ENCODE data around the gene PEX11B.

Gene PEX11B, protein sequence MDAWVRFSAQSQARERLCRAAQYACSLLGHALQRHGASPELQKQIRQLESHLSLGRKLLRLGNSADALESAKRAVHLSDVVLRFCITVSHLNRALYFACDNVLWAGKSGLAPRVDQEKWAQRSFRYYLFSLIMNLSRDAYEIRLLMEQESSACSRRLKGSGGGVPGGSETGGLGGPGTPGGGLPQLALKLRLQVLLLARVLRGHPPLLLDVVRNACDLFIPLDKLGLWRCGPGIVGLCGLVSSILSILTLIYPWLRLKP

DNA sequence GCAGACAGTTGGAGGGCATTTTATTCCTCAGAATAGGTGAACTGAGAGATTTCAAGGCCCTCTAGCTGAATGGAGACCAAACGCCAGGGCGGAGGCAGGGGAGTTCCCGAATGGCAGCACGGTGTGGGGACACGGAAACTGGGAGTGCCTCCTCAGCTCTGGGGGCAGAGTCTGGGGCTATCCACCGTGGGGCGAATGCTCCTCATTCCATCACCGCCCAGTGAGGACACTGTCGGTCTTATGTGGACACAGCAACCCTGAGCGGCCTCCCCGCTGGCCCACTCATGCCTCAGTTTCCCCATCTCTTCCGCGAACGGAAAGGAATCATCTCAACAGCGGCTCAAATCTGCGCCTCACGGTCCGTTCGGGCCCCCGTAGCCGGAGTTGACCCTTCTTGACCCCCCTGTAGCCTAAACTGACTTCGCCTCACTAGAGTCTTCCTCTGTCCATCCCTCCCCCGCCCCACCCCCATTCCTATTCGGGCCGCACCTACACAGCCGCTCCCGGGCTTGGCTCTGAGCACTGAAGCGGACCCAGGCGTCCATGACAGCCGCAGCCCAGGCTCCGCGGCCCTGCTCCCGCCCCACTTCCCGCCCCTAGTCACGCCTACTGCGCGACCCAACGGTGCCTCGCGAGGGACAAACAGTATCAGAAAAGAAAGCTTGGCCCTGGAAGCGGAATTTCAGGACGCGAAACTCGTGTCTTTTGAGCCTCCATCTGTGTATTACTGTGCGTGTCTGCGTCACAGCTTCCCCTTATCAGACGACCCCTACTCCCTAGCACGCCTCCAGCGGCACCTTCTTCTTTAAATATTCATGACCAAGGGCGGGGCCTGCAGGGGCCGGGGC lies at the start of gene PEX11B:
Gene PEX11B, minus strand, starts transcription at position 574 of the 848 bp plus-strand sequence. Its CDS starts 29 bp downstream, at position 545.
- Histone ChIP-seq H3K27ac (ENCODE audit: extremely low read depth, low read depth, low read length) (peak within 1 kb of the TSS; percentile 28; the same call in 1 of the 2 replicates), H3K4me1 (ENCODE audit: control insufficient read depth, insufficient read depth, low read length) (peaks cover 3% of the 10 kb centered on the region; the same call in 1 of the 2 replicates), H3K36me3 (ENCODE audit: control insufficient read depth in 2 of 2, insufficient read depth in 1 of 2, low read length in 2 of 2) (peaks cover 5 to 42% of the 10 kb centered on the region in 2 experiments; a peak in 2 of 3 replicates), H3K4me3 (ENCODE audit: low read depth, low read length) (peak within 1 kb of the TSS; percentile 76), H3K9me3 (ENCODE audit: control insufficient read depth, insufficient read depth, low read depth, low read length) (no peaks in the 10 kb centered on the region)
- ChIA-PET POLR2A (interaction anchor here (0.5 to 1.8 kb wide), 5 partner anchors 9 to 61 kb away, joined by 3 to 15 read pairs (median 4); partner anchors contain the start of genes LIX1L and RBM8A), CTCF (interaction anchor here (1.0 to 1.4 kb wide), 4 partner anchors 9 to 94 kb away, joined by 3 to 6 read pairs (median 4); partner anchors contain the start of gene ITGA10)
- TF ChIP-seq, protein P1, sequence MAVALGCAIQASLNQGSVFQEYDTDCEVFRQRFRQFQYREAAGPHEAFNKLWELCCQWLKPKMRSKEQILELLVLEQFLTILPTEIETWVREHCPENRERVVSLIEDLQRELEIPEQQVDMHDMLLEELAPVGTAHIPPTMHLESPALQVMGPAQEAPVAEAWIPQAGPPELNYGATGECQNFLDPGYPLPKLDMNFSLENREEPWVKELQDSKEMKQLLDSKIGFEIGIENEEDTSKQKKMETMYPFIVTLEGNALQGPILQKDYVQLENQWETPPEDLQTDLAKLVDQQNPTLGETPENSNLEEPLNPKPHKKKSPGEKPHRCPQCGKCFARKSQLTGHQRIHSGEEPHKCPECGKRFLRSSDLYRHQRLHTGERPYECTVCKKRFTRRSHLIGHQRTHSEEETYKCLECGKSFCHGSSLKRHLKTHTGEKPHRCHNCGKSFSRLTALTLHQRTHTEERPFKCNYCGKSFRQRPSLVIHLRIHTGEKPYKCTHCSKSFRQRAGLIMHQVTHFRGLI (tag by site-specific recombination; IDR thresholded peaks at IDR 0.05) = peak; percentile 35; the same call in 1 of the 2 replicates
- 0 out of 2 replicates have a peak, but pooled peaks have one; percentile 31 for TF ChIP-seq GLI4 (tag by site-specific recombination; IDR thresholded peaks at IDR 0.05)
- TF ChIP-seq BCL11B (tag by site-specific recombination; IDR thresholded peaks at IDR 0.05; ENCODE audit: low read depth) = no peak
- peak; percentile 87 for TF ChIP-seq SP2 (tag by site-specific recombination; IDR thresholded peaks at IDR 0.05)
- TF ChIP-seq ZEB2 (tag by site-specific recombination; IDR thresholded peaks at IDR 0.05) = 0 out of 2 replicates have a peak, but pooled peaks have one; percentile 33
- TF ChIP-seq, protein P2, sequence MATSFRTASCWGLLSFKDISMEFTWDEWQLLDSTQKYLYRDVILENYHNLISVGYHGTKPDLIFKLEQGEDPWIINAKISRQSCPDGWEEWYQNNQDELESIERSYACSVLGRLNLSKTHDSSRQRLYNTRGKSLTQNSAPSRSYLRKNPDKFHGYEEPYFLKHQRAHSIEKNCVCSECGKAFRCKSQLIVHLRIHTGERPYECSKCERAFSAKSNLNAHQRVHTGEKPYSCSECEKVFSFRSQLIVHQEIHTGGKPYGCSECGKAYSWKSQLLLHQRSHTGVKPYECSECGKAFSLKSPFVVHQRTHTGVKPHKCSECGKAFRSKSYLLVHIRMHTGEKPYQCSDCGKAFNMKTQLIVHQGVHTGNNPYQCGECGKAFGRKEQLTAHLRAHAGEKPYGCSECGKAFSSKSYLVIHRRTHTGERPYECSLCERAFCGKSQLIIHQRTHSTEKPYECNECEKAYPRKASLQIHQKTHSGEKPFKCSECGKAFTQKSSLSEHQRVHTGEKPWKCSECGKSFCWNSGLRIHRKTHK (tag by site-specific recombination; IDR thresholded peaks at IDR 0.05) = no peak
- no peak for TF ChIP-seq ZNF24 (tag by site-specific recombination; IDR thresholded peaks at IDR 0.05)
- no peak for TF ChIP-seq RBAK (tag by site-specific recombination; IDR thresholded peaks at IDR 0.05)
- no peak for TF ChIP-seq ZNF623 (tag by site-specific recombination; IDR thresholded peaks at IDR 0.05)
- TF ChIP-seq ZBTB48 (tag by site-specific recombination; IDR thresholded peaks at IDR 0.05) = peak; percentile 91
- no peak for TF ChIP-seq HOXA7 (CRISPR knock-in tag; IDR thresholded peaks at IDR 0.05; ENCODE audit: borderline replicate concordance)
- no peak for TF ChIP-seq ZNF248 (tag by site-specific recombination; IDR thresholded peaks at IDR 0.05)
- peak; percentile 50; the same call in 1 of the 2 replicates for TF ChIP-seq KLF1 (tag by site-specific recombination; IDR thresholded peaks at IDR 0.05)
- peak; percentile 97 for TF ChIP-seq ZBTB20 (tag by site-specific recombination; IDR thresholded peaks at IDR 0.05)
- TF ChIP-seq, protein P3, sequence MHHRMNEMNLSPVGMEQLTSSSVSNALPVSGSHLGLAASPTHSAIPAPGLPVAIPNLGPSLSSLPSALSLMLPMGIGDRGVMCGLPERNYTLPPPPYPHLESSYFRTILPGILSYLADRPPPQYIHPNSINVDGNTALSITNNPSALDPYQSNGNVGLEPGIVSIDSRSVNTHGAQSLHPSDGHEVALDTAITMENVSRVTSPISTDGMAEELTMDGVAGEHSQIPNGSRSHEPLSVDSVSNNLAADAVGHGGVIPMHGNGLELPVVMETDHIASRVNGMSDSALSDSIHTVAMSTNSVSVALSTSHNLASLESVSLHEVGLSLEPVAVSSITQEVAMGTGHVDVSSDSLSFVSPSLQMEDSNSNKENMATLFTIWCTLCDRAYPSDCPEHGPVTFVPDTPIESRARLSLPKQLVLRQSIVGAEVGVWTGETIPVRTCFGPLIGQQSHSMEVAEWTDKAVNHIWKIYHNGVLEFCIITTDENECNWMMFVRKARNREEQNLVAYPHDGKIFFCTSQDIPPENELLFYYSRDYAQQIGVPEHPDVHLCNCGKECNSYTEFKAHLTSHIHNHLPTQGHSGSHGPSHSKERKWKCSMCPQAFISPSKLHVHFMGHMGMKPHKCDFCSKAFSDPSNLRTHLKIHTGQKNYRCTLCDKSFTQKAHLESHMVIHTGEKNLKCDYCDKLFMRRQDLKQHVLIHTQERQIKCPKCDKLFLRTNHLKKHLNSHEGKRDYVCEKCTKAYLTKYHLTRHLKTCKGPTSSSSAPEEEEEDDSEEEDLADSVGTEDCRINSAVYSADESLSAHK (tag by site-specific recombination; IDR thresholded peaks at IDR 0.05) = 0 out of 2 replicates have a peak, but pooled peaks have one; percentile 36
- TF ChIP-seq ZNF391 (tag by site-specific recombination; IDR thresholded peaks at IDR 0.05; ENCODE audit: borderline replicate concordance, low read depth) = no peak
- no peak for TF ChIP-seq ZNF37A (tag by site-specific recombination; IDR thresholded peaks at IDR 0.05)
- peak; percentile 94 for TF ChIP-seq KLF9 (tag by site-specific recombination; IDR thresholded peaks at IDR 0.05; ENCODE audit: low read depth)
- TF ChIP-seq, protein P4, sequence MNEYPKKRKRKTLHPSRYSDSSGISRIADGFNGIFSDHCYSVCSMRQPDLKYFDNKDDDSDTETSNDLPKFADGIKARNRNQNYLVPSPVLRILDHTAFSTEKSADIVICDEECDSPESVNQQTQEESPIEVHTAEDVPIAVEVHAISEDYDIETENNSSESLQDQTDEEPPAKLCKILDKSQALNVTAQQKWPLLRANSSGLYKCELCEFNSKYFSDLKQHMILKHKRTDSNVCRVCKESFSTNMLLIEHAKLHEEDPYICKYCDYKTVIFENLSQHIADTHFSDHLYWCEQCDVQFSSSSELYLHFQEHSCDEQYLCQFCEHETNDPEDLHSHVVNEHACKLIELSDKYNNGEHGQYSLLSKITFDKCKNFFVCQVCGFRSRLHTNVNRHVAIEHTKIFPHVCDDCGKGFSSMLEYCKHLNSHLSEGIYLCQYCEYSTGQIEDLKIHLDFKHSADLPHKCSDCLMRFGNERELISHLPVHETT (tag by site-specific recombination; IDR thresholded peaks at IDR 0.05) = 0 out of 2 replicates have a peak, but pooled peaks have one; percentile 65
- peak; percentile 66; the same call in 1 of the 2 replicates for TF ChIP-seq KLF16 (tag by site-specific recombination; IDR thresholded peaks at IDR 0.05)
- 0 out of 2 replicates have a peak, but pooled peaks have one; percentile 26 for TF ChIP-seq ZFP69B (tag by site-specific recombination; IDR thresholded peaks at IDR 0.05)
- TF ChIP-seq ZNF610 (tag by site-specific recombination; IDR thresholded peaks at IDR 0.05; ENCODE audit: borderline replicate concordance) = 0 out of 2 replicates have a peak, but pooled peaks have one; percentile 48
- TF ChIP-seq ZNF112 (tag by site-specific recombination; IDR thresholded peaks at IDR 0.05) = no peak
- no peak for TF ChIP-seq ZBTB8A (tag by site-specific recombination; IDR thresholded peaks at IDR 0.05)
- peak; percentile 82; the same call in 1 of the 2 replicates for TF ChIP-seq ZNF501 (tag by site-specific recombination; IDR thresholded peaks at IDR 0.05)
- TF ChIP-seq ZBTB17 (tag by site-specific recombination; IDR thresholded peaks at IDR 0.05) = 0 out of 2 replicates have a peak, but pooled peaks have one; percentile 17
- TF ChIP-seq ZNF341 (tag by site-specific recombination; IDR thresholded peaks at IDR 0.05; ENCODE audit: low read depth) = no peak
- no peak for TF ChIP-seq ZNF837 (tag by site-specific recombination; IDR thresholded peaks at IDR 0.05)
- no peak for TF ChIP-seq ZNF48 (tag by site-specific recombination; IDR thresholded peaks at IDR 0.05)
- peak; percentile 55 for TF ChIP-seq GLIS2 (tag by site-specific recombination; IDR thresholded peaks at IDR 0.05)

Measured in HEK293 (cell line).